ENCODE data around the gene DPH7. TPM values are rescaled to one million over a fixed set of nuclear protein-coding genes. Genes with fewer than 3 reads are reported as not detected.
A peak's percentile ranks its signal among the peaks of the same experiment; 100 is the strongest.
"Not testable (repeated sequence)": the region's sequence is repeated elsewhere in the genome, so short reads cannot be mapped to it uniquely, and the experiment has no call there.

The DPH7 gene
- total RNA-seq, 2 experiments from 2014 or later, result 49.1 to 49.2 TPM

DNA sequence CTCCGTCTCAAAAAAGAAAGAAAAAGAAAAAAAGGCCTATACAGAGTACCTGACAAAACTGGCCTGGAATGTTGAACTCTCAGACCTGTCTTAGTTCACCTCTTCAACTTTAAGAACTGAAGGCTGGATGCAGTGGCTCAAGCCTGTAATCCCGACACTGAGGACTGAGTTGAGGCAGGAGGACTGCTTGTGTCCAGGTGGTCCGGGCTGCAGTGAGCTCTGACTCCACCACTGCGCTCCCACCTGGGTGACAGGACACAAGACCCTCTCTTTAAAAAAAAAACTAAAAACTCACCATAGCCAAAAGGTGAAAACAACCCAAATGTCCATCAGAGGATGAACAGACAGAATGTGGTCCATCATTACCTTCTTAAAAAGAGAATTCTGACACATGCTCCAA lies 20.6 kb downstream of the DPH7 start:
- Mint-ChIP-seq H3K9me3 (no peaks in the 10 kb centered on the region), H3K36me3 (peaks cover 9% of the 10 kb centered on the region), H3K27me3 (no peaks in the 10 kb centered on the region), H3K4me1 (no peaks in the 10 kb centered on the region), H3K27ac (no peak overlapping the region), H3K4me3 (no peak overlapping the region)
- DNase-seq (no peak), ATAC-seq (ENCODE audit: low read depth) (no peak)
- POLR2A ChIA-PET, result no interaction called here

DNA sequence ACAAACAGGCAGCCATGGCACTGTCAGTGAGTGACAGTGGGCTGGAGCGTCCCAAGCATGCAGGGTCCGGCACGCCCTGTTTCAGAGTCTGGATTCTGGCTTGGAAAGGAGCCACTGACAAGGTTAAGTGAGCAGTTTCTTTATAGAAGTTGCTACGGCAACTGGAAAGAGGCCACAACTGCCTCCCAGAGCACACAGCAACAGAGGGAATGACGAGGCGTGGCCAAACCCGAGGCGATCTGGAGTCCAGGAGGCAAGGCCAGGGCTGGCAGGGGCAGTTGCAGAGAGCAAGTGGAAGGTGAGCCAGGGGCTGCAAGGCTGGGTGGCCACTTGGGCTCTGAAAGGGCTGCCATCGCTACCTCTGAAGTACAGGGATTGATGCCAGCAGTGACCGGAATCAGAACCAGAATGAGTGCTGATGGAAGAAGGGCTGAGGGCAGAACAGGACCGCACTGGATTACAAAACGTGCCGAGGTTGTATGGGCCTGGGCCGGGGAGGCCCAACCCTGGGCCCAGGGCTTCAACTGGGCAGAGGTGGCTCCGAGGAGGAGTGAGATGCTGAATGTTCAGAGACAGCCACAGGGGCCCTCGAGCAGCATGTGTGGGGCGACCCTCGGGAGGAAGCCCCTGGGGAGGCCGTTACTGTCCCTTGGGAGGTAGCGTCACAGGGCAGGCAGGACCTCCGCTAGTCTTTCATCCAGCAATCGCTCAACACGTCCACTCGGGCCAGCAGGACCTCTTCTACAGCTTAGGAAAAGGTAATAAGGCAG lies 22.5 kb downstream of the DPH7 start:
- ATAC-seq (ENCODE audit: low read depth), result no peak
- Mint-ChIP-seq H3K4me3 (no peak overlapping the region), H3K27me3 (no peaks in the 10 kb centered on the region), H3K9me3 (no peaks in the 10 kb centered on the region), H3K4me1 (peaks cover 3% of the 10 kb centered on the region), H3K27ac (no peak overlapping the region), H3K36me3 (peaks cover 7% of the 10 kb centered on the region)
- POLR2A ChIA-PET, result no interaction called here
- no peak for DNase-seq

DNA sequence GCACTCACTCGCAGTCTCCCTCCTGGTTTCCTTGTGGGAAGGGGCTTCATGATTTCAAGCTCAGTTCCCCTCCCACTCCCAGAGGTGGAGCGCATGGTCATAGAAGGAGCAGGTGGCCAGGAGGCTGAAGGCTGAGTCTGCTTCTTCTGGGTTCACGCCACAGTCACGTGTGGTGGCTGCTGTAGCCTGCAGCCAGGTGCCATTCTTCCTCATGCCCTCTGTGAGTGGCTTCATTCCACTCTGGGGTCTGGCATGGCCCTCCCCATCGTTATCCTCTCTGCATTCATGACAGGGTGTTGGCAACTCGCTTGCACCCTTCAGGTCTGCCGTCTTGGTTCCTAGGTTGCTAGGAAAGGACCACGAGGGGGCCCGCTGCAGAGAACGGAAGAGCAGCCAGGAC lies 23.5 kb downstream of the DPH7 start:
- Mint-ChIP-seq H3K36me3 (peaks cover 7% of the 10 kb centered on the region), H3K4me3 (no peak overlapping the region), H3K4me1 (peaks cover 5% of the 10 kb centered on the region), H3K27me3 (no peaks in the 10 kb centered on the region), H3K9me3 (no peaks in the 10 kb centered on the region), H3K27ac (peak overlapping the region; percentile 34)
- ATAC-seq (ENCODE audit: low read depth) (no peak), DNase-seq (no peak)
- POLR2A ChIA-PET, result no interaction called here

DNA sequence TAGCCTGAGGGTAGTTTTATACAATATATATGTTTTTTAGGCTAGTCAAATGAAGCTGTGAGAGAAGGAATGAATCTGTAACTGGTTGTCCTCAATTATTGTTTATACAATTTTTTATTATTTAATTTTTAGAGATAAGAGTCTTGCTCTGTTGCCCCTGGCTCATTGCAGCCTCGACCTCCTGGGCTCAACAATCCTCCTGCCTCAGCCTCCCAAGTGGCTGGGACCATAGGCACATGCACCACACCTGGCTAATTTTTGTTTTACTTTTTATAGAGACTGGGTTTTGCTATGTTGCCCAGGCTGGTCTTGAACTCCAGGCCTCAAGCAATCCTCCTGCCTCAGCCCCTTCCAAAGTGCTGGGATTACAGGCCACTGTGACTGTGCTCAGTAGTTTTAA lies 24.4 kb downstream of the DPH7 start:
- peaks cover 7% of the 10 kb centered on the region for H3K4me1 Mint-ChIP-seq
- DNase-seq (no peak), ATAC-seq (ENCODE audit: low read depth) (no peak)
- no peak overlapping the region for H3K27ac Mint-ChIP-seq
- peaks cover 4% of the 10 kb centered on the region for H3K36me3 Mint-ChIP-seq
- POLR2A ChIA-PET, result no interaction called here
- H3K9me3 Mint-ChIP-seq, result no peaks in the 10 kb centered on the region
- H3K4me3 Mint-ChIP-seq, result no peak overlapping the region
- no peaks in the 10 kb centered on the region for H3K27me3 Mint-ChIP-seq

DNA sequence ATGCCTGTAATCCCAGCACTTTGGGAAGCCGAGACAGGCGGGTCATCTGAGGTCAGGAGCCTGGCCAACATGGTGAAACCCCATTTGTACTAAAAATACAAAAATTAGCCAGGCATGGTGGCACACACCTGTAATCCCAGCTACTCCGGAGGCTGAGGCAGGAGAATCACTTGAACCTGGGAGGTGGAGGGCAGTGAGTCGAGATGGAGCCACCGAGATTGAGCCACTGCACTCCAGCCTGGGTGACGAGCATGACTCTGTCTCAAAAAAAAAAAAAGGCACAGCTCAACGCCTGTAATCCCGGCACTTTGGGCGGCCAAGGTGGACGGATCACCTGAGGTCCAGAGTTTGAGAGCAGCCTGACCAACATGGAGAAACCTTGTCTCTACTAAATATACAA lies 25.1 kb downstream of the DPH7 start:
- not testable (repeated sequence) for H3K4me1 Mint-ChIP-seq; ATAC-seq (ENCODE audit: low read depth); H3K36me3 Mint-ChIP-seq; H3K4me3 Mint-ChIP-seq; DNase-seq; H3K27ac Mint-ChIP-seq; H3K9me3 Mint-ChIP-seq; H3K27me3 Mint-ChIP-seq
- POLR2A ChIA-PET, result interaction anchor here (0.7 kb wide), 1 partner anchor 235 kb away, joined by 3 read pairs; no protein-coding TSS in a partner anchor

DNA sequence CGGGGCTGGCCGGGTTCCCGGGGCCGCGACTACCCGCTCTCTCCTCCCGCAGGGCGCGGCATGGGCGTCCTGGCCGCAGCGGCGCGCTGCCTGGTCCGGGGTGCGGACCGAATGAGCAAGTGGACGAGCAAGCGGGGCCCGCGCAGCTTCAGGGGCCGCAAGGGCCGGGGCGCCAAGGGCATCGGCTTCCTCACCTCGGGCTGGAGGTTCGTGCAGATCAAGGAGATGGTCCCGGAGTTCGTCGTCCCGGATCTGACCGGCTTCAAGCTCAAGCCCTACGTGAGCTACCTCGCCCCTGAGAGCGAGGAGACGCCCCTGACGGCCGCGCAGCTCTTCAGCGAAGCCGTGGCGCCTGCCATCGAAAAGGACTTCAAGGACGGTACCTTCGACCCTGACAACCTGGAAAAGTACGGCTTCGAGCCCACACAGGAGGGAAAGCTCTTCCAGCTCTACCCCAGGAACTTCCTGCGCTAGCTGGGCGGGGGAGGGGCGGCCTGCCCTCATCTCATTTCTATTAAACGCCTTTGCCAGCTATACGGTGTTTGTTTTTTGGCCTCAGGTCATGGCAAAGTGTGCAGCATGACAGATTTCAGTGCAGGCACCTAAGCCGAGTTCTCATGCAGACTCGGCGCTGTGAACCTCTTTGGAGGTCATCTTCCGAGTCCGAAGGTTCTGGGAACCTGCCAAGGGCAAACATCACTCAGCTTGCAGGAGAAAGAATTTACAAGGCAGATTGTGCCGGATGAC lies 26.5 kb downstream of the DPH7 start:
- DNase-seq (no peak), ATAC-seq (ENCODE audit: low read depth) (peak; percentile 9)
- Mint-ChIP-seq H3K4me3 (peak overlapping the region; percentile 77), H3K36me3 (peaks cover 4% of the 10 kb centered on the region), H3K27me3 (no peaks in the 10 kb centered on the region), H3K9me3 (no peaks in the 10 kb centered on the region), H3K4me1 (peaks cover 7% of the 10 kb centered on the region), H3K27ac (peak overlapping the region; percentile 66)
- POLR2A ChIA-PET, result interaction anchor here (0.8 to 1.7 kb wide), 10 partner anchors 11 to 311 kb away, joined by 3 to 11 read pairs (median 5); partner anchors contain the start of genes TUBB4B and ZMYND19

DNA sequence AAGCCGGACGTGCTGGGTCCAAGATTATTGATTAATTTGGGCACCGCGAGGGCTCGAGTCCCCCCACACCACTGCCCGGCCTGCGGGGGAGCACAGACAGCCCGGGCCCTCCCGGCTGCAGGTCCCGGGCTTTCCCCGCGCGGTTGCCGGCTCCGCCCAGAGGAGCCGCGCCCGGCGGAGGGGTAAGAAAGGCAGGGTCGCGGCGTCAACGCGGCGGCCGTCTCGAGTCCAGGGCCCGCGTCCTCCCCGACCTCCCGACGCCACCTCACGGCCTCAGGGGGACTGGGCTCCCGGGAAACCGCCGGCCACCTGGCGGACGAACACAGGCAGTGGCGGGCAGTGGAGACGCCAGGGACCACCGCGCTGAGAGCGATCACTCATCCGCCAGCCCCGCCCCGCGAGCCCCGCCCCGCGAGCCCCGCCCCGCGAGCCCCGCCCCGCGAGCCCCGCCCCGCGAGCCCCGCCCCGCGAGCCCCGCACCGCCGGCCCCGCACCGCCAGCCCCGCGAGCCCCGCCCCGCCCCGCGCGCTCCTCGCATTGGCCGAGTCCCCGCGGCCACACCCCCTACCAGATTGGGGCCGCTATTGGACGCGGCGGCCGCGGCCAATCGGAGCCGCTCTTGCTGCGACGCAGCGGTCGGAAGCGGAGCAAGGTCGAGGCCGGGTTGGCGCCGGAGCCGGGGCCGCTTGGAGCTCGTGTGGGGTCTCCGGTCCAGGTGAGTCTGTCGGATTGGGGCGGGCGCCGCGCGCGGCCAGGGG lies 27.3 kb downstream of the DPH7 start, which contains the start of gene MRPL41:
MRPL41 (plus strand) TSS at position 616 of the 758 bp plus-strand sequence. CDS start 203 bp downstream, outside the sequence.
- Mint-ChIP-seq H3K9me3 (no peaks in the 10 kb centered on the region), H3K4me1 (peaks cover 7% of the 10 kb centered on the region), H3K4me3 (peak within 1 kb of the TSS; percentile 77), H3K27me3 (no peaks in the 10 kb centered on the region), H3K36me3 (peaks cover 4% of the 10 kb centered on the region), H3K27ac (peak within 1 kb of the TSS; percentile 69)
- ATAC-seq (ENCODE audit: low read depth) (peak; percentile 91), DNase-seq (peak; percentile 96)
- POLR2A ChIA-PET, result interaction anchor here (0.8 to 1.8 kb wide), 11 partner anchors 12 to 311 kb away, joined by 3 to 11 read pairs (median 5); partner anchors contain the start of genes TUBB4B and ZMYND19

DNA sequence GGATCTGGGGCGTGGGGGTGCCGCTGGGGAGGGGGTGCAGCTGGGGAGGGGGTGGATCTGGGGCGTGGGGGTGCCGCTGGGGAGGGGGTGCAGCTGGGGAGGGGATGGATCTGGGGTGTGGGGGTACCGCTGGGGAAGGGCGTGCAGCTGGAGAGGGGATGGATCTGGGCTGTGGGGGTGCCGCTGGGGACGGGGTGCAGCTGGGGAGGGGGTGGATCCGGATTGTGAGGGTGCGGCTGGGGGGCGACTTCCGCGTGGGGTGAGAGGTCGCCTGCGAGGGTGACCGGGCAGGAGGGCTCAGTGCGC lies 27.8 kb downstream of the DPH7 start:
- not testable (repeated sequence) for H3K27me3 Mint-ChIP-seq; H3K4me1 Mint-ChIP-seq; H3K36me3 Mint-ChIP-seq; H3K9me3 Mint-ChIP-seq; DNase-seq; ATAC-seq (ENCODE audit: low read depth)
- Mint-ChIP-seq H3K4me3 (peak overlapping the region; percentile 73), H3K27ac (peak overlapping the region; percentile 69)
- POLR2A ChIA-PET, result interaction anchor here (1.0 to 1.8 kb wide), 3 partner anchors 9 to 310 kb away, joined by 3 to 6 read pairs (median 5); partner anchors contain the start of gene TUBB4B

DNA sequence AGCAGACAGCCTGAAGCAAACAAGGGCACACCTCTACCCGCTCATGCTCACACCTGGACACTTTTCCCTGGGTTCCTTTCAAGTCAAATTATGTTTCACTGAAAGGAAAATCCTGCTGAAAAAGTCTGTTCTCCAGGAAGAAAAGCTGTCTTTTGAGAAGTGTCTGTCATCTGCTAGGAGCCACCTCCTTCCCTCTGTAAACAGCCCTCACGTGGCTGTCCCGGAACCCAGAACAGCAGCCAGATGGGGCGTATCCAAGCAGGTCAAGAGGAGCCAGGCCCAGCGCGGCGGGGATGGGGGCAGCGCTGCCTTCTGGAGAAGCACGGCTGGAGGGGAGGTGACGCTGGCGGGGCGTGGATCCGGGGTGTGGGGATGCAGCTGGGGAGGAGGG lies 28.5 kb downstream of the DPH7 start, which contains the start of gene PNPLA7:
PNPLA7 (minus strand) TSS at position 172 of the 391 bp plus-strand sequence. CDS start 205 bp downstream, outside the sequence.
- Mint-ChIP-seq H3K9me3 (no peaks in the 10 kb centered on the region), H3K4me1 (peaks cover 7% of the 10 kb centered on the region), H3K36me3 (peaks cover 2% of the 10 kb centered on the region), H3K4me3 (peak within 1 kb of the TSS; percentile 97), H3K27ac (peak within 1 kb of the TSS; percentile 95), H3K27me3 (no peaks in the 10 kb centered on the region)
- POLR2A ChIA-PET, result interaction anchor here (0.9 to 1.8 kb wide), 4 partner anchors 8 to 309 kb away, joined by 3 to 6 read pairs (median 4); partner anchors contain the start of genes TUBB4B and ZMYND19
- DNase-seq (peak; percentile 62), ATAC-seq (ENCODE audit: low read depth) (peak; percentile 31)

DNA sequence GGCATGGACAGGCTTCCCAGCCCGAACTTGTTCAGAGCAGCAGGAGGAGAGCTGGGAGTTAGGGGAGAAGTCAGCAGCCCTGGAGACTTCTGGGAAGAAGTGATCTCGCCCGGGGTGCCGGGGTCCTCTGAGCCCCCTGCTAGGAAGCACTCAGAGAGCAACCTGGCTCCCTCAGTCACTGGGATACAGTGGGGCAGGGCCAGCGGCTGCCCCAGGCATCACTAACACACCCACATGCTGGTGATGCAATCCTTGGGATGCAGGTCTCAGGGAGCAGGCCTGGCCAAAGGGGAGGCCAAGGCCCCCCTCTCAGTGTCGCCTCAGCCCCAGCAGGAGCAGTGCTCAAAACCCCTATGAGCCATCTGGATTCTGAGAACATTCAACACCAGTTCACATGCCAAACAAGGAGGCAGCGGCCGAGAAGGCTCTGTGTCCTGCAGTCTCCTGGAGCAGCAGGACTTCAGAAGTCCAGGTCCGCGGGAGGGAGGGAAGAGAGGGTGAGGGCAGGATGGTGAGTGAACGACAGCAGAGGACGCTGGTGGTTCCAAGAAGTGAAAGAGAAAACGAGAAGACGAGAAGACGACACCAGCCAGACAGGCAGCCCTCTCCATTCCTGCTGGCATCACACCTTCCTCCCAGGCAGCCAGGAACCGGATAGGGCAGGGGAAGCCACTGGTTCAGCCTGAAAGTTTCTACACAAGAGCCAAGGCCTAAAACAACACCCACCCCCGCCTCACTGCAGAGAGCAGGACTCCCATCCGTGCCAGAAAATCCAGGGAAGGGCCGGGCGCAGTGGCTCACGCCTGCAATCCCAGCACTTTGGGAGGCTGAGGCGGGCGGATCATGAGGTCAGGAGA lies 30.8 kb downstream of the DPH7 start:
- Mint-ChIP-seq H3K4me1 (peaks cover 10% of the 10 kb centered on the region), H3K27ac (no peak overlapping the region), H3K36me3 (peaks cover 2% of the 10 kb centered on the region), H3K4me3 (no peak overlapping the region), H3K27me3 (no peaks in the 10 kb centered on the region), H3K9me3 (no peaks in the 10 kb centered on the region)
- ATAC-seq (ENCODE audit: low read depth) (no peak), DNase-seq (no peak)
- POLR2A ChIA-PET, result no interaction called here

DNA sequence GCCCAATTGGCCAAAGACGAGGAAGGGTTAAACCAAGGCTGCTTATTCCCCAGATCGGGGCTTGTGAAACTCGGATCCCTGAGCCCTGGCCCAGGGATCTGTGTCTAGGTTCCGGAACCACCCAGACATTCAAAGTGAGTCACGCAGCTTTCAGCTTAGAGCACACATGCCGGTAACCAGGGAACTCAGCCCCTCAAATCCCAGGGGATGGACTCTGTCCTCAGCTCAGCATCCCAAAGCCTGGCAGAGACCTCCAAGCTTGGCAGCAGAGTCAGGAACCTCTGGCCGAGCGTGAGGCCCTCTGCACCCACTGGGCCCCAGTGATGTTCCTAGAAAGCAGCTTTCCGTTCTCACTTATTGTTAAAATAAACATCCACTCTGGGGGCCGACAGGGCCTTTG lies 33.6 kb downstream of the DPH7 start:
- Mint-ChIP-seq H3K36me3 (no peaks in the 10 kb centered on the region), H3K27me3 (no peaks in the 10 kb centered on the region)

DNA sequence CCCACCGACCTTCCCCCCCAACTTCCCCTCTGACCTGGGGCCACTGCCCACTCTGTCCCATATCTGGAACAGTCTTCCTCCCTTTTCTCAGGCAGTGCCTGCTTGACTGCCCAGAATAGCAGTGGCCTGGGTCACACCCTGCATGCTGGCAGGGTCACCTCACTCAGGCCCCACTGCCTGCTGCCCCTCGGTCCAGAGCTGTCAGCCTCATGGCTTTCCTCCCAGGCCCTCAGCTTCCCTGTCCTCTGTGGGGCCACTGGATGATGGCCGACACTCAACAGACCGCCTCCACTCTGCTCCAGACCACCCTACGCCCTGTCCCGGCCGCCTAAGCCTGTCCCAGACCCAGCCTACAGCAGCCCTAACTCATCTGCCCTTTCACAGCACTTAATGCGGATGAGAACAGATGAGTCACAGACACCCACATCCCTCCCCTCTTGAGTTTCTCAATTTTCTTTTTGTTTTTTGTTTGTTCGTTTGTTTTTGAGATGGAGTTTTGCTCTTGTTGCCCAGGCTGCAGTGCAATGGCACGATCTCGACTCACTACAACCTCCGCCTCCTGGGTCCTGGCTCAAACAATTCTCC lies 34.5 kb downstream of the DPH7 start:
- H3K9me3 Mint-ChIP-seq, result no peaks in the 10 kb centered on the region
- POLR2A ChIA-PET, result no interaction called here

More for the DNA sequence above, 33.6 kb downstream of the DPH7 start:
- POLR2A ChIA-PET, result no interaction called here
- DNase-seq, result no peak
- no peak overlapping the region for H3K4me3 Mint-ChIP-seq
- no peak for ATAC-seq (ENCODE audit: low read depth)
- H3K9me3 Mint-ChIP-seq, result no peaks in the 10 kb centered on the region
- no peak overlapping the region for H3K27ac Mint-ChIP-seq
- peaks cover 4% of the 10 kb centered on the region for H3K4me1 Mint-ChIP-seq

More for the DNA sequence above, 34.5 kb downstream of the DPH7 start:
- Mint-ChIP-seq H3K36me3 (no peaks in the 10 kb centered on the region), H3K4me1 (peaks cover 3% of the 10 kb centered on the region), H3K27ac (peak overlapping the region; percentile 40), H3K4me3 (no peak overlapping the region), H3K27me3 (no peaks in the 10 kb centered on the region)
- ATAC-seq (ENCODE audit: low read depth) (no peak), DNase-seq (no peak)

Measured in activated naive CD8-positive, alpha-beta T cell treated with anti-CD3 and anti-CD28 coated beads, Interleukin-2, amount 10 ng/mL, durations not matched to agents 7 days and 5 days (primary cell).